GM19193 (cell line): ENCODE data around the gene MYOG.

ENCODE experiments used
- POLR2A ChIP-seq: IDR thresholded peaks from 4 replicates; pipeline ENCODE4 v1.6.1; 2011; ENCODE audit not compliant: insufficient read depth, insufficient read length; ENCODE audit errors: extremely low read depth

MYOG gene

DNA sequence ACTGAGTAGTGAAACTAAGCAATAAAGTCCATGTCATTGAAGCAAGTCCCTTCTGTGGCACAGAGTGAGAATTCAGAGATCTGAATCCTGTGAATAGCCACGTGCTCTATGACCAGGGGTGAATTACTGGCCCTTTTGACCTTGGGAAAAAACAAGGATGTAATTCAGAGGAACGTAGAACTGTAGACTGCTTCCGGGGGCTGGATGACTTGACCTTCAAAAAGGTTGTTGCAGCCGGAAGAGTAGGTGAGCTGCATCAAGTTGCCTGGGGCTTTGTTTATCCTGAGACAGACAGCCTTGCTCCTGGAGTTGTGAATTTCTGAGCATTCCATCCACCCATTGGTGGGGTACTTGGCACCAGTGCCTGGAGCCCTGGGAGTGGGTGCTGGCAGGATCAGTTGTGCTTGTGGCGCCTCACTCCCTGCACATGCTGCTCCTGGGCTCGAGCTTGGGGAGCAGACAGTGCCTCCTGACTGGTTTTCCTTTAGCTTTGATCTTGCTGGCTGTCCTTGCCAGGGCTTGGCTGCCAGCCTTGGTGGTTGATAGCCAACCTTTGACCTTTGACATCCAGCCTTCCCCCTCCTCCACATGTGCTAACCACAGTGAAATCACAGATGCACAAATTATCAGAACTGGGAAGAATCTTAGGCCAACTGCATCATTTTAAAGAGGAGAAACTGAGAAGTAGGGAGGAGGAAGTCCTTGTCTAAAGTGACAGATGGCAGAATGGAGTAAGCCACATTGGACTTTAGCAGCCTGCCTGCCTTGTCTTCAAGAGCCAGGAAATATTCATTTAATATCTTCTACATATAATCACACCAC, 16.2 kb upstream of the MYOG start:
- no peak for TF ChIP-seq POLR2A

DNA sequence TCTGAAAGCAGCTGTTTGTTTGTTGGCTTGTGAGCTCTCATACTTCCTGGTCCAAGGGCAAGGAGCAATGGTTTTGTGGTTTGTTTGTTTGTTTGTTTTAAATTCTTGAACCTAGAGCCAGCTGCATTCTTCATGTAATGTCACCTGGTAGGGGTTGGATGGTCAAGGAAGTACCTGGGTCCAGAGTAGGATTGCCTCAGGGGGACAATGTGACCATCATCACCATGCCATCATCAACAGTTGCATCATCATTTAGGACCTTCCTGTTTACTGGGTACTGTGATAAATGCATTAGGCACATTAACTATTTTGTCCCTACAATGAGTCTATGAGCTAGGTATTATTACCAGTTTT, 14.7 kb upstream of the MYOG start:
- no peak for TF ChIP-seq POLR2A

DNA sequence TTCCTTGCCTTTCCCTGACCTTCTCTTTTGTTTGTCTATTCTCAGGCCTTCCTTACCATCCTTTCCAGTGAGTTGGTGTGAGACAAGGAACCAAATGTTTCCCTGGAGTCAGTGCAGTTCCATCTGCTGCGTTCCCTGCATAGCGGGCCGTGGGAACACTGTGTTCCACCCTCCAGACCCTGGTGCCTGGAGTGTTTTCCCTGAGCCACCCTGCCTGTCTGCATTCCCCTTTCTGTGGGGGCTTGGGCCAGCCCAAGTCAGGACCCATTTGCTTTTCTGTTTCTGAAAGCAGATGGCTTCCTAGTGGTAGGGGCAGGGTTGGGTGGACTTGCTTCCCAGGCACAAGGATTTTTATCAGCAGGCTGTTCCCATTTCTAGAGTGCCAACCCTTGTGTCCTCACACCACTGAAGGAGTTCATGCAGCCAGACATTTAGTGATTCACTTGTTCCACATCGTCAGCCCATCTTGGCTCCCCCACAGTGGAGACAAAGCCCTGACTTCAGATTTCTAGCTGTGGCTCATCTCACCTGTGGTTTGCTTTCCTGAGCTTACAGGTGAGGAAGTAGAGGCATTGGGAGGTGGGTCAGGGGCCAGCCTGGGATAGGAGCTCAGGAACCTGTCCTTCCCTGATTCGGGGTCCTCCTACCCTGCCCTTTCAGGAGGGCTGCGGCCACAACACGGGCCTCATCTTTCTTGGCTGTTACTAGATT, 14.1 kb upstream of the MYOG start:
- no peak for TF ChIP-seq POLR2A

DNA sequence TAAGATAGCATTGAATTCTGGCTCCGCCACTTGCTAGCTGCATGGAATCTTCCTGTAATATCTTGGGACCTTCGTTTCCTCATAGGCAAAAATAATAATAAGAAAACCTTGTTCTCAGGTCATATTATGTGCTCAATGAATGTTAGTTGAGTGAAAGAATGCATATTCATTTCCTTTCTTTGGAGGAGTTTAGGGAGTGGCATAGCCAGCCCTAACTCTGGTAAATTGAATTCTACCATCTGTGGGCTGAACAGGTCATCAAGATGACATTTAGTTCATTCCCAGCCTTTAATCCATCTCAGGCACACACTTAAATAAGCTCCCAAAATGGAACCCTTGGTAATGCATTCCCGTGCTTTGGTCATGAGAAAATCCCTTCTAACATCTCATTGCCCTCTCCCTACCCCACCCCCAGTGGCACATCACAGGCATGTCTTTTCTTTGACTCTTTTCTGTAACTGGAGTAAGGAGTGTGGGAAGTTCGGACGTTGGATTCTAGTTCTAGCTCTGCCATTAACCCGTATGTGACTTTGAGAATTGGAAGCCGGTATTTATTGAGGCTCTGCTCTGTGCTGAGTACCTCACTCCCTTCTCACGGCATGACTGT, 13.2 kb upstream of the MYOG start:
- no peak for TF ChIP-seq POLR2A

DNA sequence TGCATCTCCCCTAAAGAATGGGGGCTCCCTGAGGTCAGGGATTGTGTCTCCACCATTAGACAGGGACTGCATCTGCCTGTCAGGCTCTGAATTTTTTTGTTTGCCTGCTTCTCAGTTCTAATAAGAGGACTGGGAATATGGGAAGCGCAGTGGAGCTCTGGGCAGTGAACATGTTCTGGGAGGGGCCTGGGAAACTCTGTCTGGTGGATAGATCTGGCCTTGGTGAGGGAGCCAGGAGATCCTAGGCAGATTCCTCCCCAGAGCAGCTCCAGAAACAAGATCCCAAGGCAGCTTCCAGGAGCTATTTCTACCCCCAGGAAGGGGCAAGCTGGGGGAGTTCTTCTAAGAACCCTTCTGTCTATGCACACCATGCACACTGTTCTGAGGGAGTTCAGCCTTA, 12.6 kb upstream of the MYOG start:
- TF ChIP-seq POLR2A: no peak

DNA sequence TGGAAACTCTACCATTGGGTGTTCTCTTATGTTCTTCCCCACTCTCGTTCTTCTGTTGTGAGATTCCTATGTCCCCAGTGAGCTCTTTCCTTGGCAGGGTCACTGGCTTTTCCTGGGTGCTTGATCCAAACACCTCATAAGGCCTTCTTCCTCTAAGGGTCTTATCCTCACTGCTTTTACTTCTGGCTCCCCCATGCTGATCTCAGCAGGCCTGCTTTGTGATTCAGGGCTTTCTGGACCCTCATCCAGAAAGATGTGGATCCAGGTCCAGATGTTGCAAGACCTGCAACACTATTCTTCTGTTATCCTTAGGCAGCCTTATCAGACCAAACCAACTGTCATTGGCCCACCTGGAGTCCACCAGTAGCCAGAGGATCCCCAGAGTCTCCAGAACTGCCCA, 11.2 kb upstream of the MYOG start:
- no peak for TF ChIP-seq POLR2A

DNA sequence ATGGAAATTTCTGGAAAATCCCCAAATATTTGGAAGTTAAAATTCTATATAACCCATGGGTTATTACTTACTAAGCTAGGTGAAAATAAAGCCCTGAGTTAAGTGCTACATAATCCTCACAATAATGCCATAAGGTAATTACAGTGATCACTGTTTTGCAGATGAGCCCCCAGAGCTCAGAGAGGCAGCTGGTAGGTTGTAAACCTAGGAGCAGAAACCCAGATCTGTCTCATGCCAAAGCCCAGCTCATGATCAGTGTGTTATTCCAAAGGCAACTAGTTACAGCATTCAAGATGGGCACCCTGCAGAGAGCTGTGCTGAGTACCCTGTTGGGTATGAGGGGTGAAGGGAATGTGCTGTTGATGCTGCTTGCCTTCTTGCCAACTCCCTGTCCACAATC, 10.8 kb upstream of the MYOG start:
- no peak for TF ChIP-seq POLR2A

DNA sequence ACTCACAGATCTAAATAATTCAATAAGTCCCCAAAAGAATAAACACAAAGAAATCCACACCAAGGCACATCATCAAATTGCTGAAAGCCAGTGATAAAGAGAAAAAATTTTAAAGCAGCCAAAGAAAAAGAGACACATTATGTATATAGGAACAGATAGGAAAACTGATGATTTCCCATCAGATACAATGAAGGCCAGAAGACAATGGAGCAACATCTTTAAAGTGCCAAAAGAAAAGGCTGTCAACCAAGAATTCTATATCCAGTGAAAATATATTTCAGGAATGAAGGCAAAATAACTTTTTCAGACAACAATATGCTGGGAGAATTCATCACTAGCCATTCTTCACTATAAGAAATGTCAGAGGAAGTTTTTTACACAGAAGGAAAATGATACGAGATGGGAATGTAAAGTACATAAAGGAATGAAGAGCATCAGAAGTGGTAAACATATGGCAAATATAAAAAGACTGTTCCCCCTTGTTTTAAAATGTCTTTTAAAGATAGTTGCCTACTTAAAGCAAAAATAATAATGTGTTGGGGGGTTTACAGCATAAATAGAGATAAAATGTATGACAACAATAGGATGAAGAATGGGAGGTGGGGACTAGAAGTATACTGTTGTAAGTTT, 9.4 kb upstream of the MYOG start:
- TF ChIP-seq POLR2A: no peak

DNA sequence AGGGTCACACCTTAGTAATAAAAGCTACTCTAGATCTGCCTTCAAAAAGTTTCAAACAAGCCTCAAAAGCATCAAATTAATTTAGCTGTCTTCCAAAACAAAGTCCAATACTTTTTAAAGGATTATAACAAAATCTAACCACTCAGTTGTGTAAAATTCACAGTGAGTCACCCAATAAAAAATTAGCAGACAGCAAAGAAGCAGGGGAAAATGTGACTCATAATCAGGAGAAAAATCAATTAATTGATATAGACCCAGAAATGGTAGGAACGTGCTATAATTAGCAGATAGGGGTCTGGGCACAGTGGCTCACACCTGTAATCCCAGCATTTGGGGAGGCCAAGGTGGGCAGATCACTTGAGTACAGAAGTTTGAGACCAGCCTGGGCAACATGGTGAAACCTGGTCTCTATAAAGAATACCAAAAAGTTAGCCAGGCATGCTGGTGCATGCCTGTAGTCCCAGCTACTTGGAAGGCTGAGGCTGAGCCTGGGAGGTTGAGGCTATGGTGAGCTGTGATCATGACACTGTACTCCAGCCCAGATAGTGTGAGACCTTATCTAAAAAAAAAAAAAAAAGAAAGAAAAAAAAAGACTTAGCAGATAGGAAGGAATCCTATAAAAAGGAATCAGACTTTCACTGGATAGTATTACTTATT, 8.1 kb upstream of the MYOG start:
- TF ChIP-seq POLR2A: no peak

DNA sequence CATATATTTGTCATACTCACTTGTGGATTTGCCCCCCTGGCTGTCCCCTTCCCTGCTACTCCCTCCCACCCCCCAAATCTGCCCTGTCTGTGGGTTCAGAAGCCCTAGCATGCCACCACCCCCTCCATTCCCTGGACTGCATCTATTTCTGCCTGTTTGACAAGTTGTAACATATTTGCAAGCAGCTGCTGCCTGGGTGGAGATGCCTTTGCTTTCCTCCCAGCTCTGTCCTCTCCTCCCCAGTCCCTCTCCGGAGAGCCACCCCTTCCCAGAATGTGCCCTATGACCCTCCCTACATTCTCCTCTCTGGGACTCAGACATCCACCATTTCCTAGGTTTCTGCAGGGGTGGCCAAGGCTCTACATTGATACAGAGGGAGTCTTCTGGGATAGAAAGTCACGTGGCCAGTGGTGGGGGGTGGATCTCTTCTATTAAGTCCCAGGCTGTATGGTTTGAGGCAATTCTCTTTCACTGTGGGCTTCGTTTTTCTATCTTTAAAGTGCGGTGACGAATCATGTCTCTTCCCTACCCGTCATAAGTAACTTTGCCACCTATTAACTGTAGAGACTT, 6.0 kb upstream of the MYOG start:
- TF ChIP-seq POLR2A: no peak

DNA sequence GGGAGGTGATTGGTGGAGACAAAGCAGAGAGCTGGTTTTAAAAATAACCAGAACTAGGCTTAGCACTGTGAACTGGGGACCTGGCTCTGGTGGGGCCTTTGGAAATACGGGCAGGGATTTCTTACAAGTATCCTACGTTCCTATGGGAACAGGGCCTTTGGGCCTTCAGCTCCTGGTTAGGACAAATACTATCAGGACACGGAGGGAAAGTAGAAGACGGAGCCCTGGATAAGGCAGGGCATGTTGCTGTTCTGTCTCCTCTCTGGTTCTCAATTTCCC, 5.3 kb upstream of the MYOG start:
- TF ChIP-seq POLR2A: no peak

DNA sequence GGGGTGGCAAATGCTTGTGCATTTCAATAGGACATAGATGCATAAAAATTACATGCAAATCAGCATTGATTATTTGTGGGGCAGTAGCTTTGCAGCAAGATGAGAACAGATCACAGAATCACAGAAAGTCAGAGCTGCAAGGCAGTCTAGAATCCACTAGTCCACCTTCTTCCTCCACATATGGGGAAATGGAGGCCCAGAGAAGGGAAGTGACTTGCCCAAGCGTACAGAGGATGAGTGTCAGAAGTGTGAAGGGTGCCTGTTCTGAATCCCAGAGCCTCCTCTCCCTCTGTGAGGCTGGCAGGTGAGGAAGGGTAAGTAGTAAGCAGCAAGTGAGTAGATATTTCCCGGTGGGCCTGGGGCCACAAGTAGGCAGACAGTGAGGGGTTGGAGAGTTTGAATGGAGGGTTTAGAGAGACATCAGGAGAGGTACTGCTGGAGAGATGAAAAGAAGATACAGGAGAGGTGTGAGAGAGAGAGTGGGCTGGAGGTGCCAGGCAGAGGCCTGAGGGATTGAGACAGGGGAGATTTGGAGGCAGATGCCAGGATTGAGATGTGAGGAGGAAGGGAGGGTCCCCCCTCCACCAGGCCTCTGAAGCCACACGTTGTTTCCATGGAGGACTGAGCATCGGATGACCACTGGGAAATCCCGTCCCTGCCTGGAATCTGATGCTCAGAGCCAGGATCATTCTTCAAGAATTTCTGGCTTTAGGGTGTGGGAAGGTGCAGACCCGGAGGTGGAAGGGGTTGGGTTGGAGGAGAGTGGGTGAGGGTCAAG, 4.8 kb upstream of the MYOG start:
- no peak for TF ChIP-seq POLR2A

DNA sequence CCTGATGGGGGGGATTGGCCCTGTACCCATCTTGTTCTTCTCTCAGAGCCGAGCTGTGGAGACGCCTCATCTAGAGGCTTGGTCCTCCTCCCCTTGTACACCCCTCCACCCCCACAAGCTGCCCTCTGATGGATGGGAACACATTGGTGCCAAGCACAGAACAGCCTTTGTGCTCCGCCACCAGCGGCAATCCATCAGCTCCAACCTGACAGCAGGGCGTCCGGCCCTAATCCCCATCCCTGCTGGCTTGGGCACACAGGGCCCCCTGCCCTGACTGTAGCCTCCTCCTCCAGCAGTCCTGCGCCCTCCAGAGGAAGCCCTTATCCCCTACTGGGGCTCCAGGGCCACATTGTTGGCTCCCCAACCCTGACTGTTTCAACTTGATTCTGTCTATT, 3.8 kb upstream of the MYOG start:
- no peak for TF ChIP-seq POLR2A

DNA sequence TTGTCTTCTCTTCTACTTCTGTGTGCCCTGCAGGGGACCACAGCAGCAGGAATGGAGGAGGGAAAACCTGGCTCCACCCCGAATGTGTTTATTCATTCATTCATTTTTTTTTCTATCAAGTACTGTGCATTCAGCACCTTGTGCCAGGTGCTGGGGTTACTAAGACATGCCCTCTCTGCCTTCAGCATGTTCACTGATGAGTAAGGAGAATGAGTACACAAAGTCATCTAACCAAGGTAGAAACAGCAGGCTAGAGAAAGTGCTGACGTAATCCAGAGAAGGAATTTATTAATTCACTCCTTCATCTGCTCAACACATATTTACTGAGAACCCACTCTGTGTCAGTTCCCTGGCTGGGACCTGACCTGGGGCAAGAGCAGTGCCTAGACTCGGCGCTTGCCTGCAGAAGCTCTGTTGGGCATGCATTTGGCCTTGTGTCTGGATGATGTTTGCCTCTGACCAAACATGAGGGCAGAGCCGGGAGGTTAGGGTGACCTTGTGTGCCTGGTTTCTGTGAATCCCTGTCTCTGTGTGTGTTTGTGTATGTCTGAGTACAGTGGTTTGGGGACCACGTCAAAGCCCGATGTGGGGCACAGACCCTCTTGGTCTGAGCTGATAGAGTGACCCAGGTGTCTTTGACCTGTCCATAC, 3.3 kb upstream of the MYOG start:
- TF ChIP-seq POLR2A: no peak
